ENCODE measurements around the gene RABGAP1L. TPM values are rescaled to one million over a fixed set of nuclear protein-coding genes. Genes with fewer than 3 reads are reported as not detected.

Gene RABGAP1L
- total RNA-seq, 1 experiment from 2014 or later = 29.3 TPM

- no peak overlapping the region for H3K9ac ChIP-seq (ENCODE audit: low read length)
- no TSS peak for BruUV-seq (replicated peaks)
- H3K36me3 ChIP-seq (ENCODE audit: control insufficient read depth in 1 of 2, insufficient read depth in 2 of 2, low read length in 2 of 2) = no peaks in the 10 kb centered on the region
- CTCF ChIA-PET = interaction anchor here (1.7 to 2.4 kb wide), 2 partner anchors 12 kb away, joined by 5 to 12 read pairs; no protein-coding TSS in a partner anchor
- POLR2A ChIA-PET = no interaction called here
- RAD21 ChIA-PET (ENCODE audit: low non-redundant PET in 1 of 2, low total read pairs in 2 of 2, uncharacterized antibody in 2 of 2, unreplicated experiment in 2 of 2) = no interaction called here
- intact Hi-C loops (cut with micrococcal nuclease) = no loop called here
- no peak overlapping the region for H3K4me3 ChIP-seq (replicated peaks in 1 of 2; ENCODE audit: low read depth in 1 of 2, low read length in 2 of 2)
- H3K9me2 ChIP-seq (ENCODE audit: insufficient read depth) = no peaks in the 10 kb centered on the region
- no peaks in the 10 kb centered on the region for H4K20me1 ChIP-seq (ENCODE audit: insufficient read depth)
- no peaks in the 10 kb centered on the region for H3K79me2 ChIP-seq (ENCODE audit: insufficient read depth, low read length)
- TF ChIP-seq POLR2A (IDR thresholded peaks at IDR 0.05; ENCODE audit: borderline replicate concordance, extremely low read depth, insufficient read depth, insufficient read length) (no peak), TCF7L2 (IDR thresholded peaks at IDR 0.05; ENCODE audit: borderline replicate concordance, extremely low read depth, insufficient read depth, insufficient read length) (no peak), CEBPB (IDR thresholded peaks at IDR 0.05; ENCODE audit: low read depth) (no peak)
- H2AFZ ChIP-seq (ENCODE audit: low read depth, low read length, poor library complexity, severe bottlenecking) = no peak overlapping the region
- ATAC-seq (no peak), DNase-seq (ENCODE audit: low read depth, low spot score) (no peak)
- H3K9me3 ChIP-seq (ENCODE audit: control insufficient read depth in 1 of 2, insufficient read depth in 1 of 2, low read depth in 1 of 2, low read length in 2 of 2) = no peaks in the 10 kb centered on the region
- H3K4me1 ChIP-seq (ENCODE audit: control insufficient read depth in 1 of 2, insufficient read depth in 2 of 2, low read length in 2 of 2) = no peaks in the 10 kb centered on the region
- H3K27me3 ChIP-seq (ENCODE audit: insufficient read depth, low read length) = no peaks in the 10 kb centered on the region
- H3K4me2 ChIP-seq (ENCODE audit: low read length) = no peak overlapping the region
- no peak overlapping the region for H3K27ac ChIP-seq (ENCODE audit: low read depth, low read length)
These were observed 115.1 kb downstream of the RABGAP1L start for GRCh38 chr1:174274452-174274851.

DNA sequence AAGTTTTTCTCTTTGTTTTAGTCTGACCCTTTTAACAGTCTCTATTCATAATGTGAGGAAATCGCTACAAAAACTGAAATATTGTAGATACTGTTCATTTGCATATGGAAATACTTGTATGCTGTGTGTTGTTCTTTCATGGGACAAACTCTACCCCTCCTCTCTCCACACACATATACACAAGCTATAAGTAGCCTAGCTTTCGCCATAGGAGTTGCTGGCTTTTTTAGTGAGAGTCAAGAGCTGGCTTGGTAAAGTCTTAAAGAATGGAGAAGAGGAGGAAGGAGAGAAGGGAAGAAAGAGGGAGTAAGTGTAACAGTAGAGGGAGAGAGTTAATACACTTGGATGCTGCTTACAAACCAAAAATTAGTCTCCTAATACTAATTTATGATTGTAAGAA, 115.6 kb downstream of the RABGAP1L start:
- no peaks in the 10 kb centered on the region for H3K9me3 ChIP-seq (ENCODE audit: control insufficient read depth in 1 of 2, insufficient read depth in 1 of 2, low read depth in 1 of 2, low read length in 2 of 2)
- H4K20me1 ChIP-seq (ENCODE audit: insufficient read depth) = no peaks in the 10 kb centered on the region
- DNase-seq (ENCODE audit: low read depth, low spot score) (no peak), ATAC-seq (no peak)
- TF ChIP-seq ZFX (IDR thresholded peaks at IDR 0.05) (no peak), ZBTB33 (IDR thresholded peaks at IDR 0.05; ENCODE audit: extremely low read depth, insufficient replicate concordance, low read length) (no peak), MAX (IDR thresholded peaks at IDR 0.05) (no peak), FOSL1 (IDR thresholded peaks at IDR 0.05; ENCODE audit: low read depth) (no peak), ZNF274 (IDR thresholded peaks at IDR 0.05; ENCODE audit: low read depth, low read length) (no peak), CEBPB (IDR thresholded peaks at IDR 0.05; ENCODE audit: low read depth) (no peak), REST (IDR thresholded peaks at IDR 0.05; ENCODE audit: low read depth) (no peak), JUND (IDR thresholded peaks at IDR 0.05) (no peak), RAD21 (IDR thresholded peaks at IDR 0.05; ENCODE audit: low read depth) (no peak), SRF (IDR thresholded peaks at IDR 0.05; ENCODE audit: low read depth) (no peak)
- TF ChIP-seq, protein P1, sequence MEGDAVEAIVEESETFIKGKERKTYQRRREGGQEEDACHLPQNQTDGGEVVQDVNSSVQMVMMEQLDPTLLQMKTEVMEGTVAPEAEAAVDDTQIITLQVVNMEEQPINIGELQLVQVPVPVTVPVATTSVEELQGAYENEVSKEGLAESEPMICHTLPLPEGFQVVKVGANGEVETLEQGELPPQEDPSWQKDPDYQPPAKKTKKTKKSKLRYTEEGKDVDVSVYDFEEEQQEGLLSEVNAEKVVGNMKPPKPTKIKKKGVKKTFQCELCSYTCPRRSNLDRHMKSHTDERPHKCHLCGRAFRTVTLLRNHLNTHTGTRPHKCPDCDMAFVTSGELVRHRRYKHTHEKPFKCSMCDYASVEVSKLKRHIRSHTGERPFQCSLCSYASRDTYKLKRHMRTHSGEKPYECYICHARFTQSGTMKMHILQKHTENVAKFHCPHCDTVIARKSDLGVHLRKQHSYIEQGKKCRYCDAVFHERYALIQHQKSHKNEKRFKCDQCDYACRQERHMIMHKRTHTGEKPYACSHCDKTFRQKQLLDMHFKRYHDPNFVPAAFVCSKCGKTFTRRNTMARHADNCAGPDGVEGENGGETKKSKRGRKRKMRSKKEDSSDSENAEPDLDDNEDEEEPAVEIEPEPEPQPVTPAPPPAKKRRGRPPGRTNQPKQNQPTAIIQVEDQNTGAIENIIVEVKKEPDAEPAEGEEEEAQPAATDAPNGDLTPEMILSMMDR (IDR thresholded peaks at IDR 0.05 in 2 of 3, conservative IDR thresholded peaks at IDR 0.05 in 1 of 3; ENCODE audit: borderline replicate concordance in 1 of 3, insufficient read depth in 1 of 3, low read depth in 2 of 3, low read length in 2 of 3) = no peak
- H3K4me2 ChIP-seq (ENCODE audit: low read length) = no peak overlapping the region
- RAD21 ChIA-PET (ENCODE audit: low non-redundant PET in 1 of 2, low total read pairs in 2 of 2, uncharacterized antibody in 2 of 2, unreplicated experiment in 2 of 2) = no interaction called here
- H3K4me3 ChIP-seq (replicated peaks in 1 of 2; ENCODE audit: low read depth in 1 of 2, low read length in 2 of 2) = no peak overlapping the region
- H3K4me1 ChIP-seq (ENCODE audit: control insufficient read depth in 1 of 2, insufficient read depth in 2 of 2, low read length in 2 of 2) = no peaks in the 10 kb centered on the region
- intact Hi-C loops (cut with micrococcal nuclease) = no loop called here
- H3K27me3 ChIP-seq (ENCODE audit: insufficient read depth, low read length) = no peaks in the 10 kb centered on the region
- H3K36me3 ChIP-seq (ENCODE audit: control insufficient read depth in 1 of 2, insufficient read depth in 2 of 2, low read length in 2 of 2) = no peaks in the 10 kb centered on the region
- no TSS peak for BruUV-seq (replicated peaks)
- no peaks in the 10 kb centered on the region for H3K79me2 ChIP-seq (ENCODE audit: insufficient read depth, low read length)
- CTCF ChIA-PET = interaction anchor here (2.4 kb wide), 1 partner anchor 13 kb away, joined by 12 read pairs; no protein-coding TSS in a partner anchor
- no peak overlapping the region for H2AFZ ChIP-seq (ENCODE audit: low read depth, low read length, poor library complexity, severe bottlenecking)
- H3K27ac ChIP-seq (ENCODE audit: low read depth, low read length) = no peak overlapping the region
- H3K9ac ChIP-seq (ENCODE audit: low read length) = no peak overlapping the region
- H3K9me2 ChIP-seq (ENCODE audit: insufficient read depth) = no peaks in the 10 kb centered on the region
- POLR2A ChIA-PET = no interaction called here

Data from HCT116 (cell line).